ENCODE data around the gene PHF12. TPM values are rescaled to one million over a fixed set of nuclear protein-coding genes. Genes with fewer than 3 reads are reported as not detected.
A peak's percentile ranks its signal among the peaks of the same experiment; 100 is the strongest.

Gene PHF12
- total RNA-seq, 2 experiments from 2014 or later: 45.7 to 52.6 TPM

GRCh38 chr17:28901866-28902818 lies 49.2 kb downstream of the PHF12 start:
- POLR2A ChIA-PET: interaction anchor here (0.6 to 2.6 kb wide), 18 partner anchors 9 to 247 kb away, joined by 3 to 13 read pairs (median 4); partner anchors contain the start of genes NEK8 and PHF12
- H3K27me3 Mint-ChIP-seq: no peaks in the 10 kb centered on the region
- H3K4me3 Mint-ChIP-seq: peak overlapping the region; percentile 88
- peaks cover 41% of the 10 kb centered on the region for H3K36me3 Mint-ChIP-seq (ENCODE audit: low read depth)
- H3K27ac Mint-ChIP-seq: peak overlapping the region; percentile 86
- intact Hi-C loops (cut with micrococcal nuclease): loop anchor here (5.0 kb wide), 3 partner anchors 45 to 175 kb away; partner anchors contain the start of genes NEK8 and TLCD1
- DNase-seq (peak; percentile 70), ATAC-seq (peak; percentile 18)
- H3K9me3 Mint-ChIP-seq: no peaks in the 10 kb centered on the region
- CTCF ChIA-PET: interaction anchor here (0.7 to 9.3 kb wide), 25 partner anchors 9 to 255 kb away, joined by 3 to 61 read pairs (median 5); partner anchors contain the start of genes PHF12 and TLCD1
- peaks cover 36% of the 10 kb centered on the region for H3K4me1 Mint-ChIP-seq (ENCODE audit: low read depth)
- TF ChIP-seq CTCF (IDR thresholded peaks at IDR 0.05): no peak

GRCh38 chr17:28900986-28901726 lies 50.2 kb downstream of the PHF12 start:
- TF ChIP-seq CTCF (IDR thresholded peaks at IDR 0.05): no peak
- ChIA-PET POLR2A (interaction anchor here (0.8 to 2.6 kb wide), 14 partner anchors 8 to 248 kb away, joined by 3 to 13 read pairs (median 4); partner anchors contain the start of genes NEK8 and PHF12), CTCF (interaction anchor here (1.2 to 9.3 kb wide), 11 partner anchors 10 to 174 kb away, joined by 3 to 61 read pairs (median 8); partner anchors contain the start of genes PHF12 and TLCD1)
- H3K4me3 Mint-ChIP-seq: peak overlapping the region; percentile 88
- peaks cover 41% of the 10 kb centered on the region for H3K36me3 Mint-ChIP-seq (ENCODE audit: low read depth)
- no peak for DNase-seq
- no peaks in the 10 kb centered on the region for H3K27me3 Mint-ChIP-seq
- peaks cover 40% of the 10 kb centered on the region for H3K4me1 Mint-ChIP-seq (ENCODE audit: low read depth)
- ATAC-seq: no peak
- intact Hi-C loops (cut with micrococcal nuclease): loop anchor here (5.0 kb wide), 3 partner anchors 46 to 174 kb away; partner anchors contain the start of genes NEK8 and TLCD1
- no peaks in the 10 kb centered on the region for H3K9me3 Mint-ChIP-seq
- peak overlapping the region; percentile 86 for H3K27ac Mint-ChIP-seq

GRCh38 chr17:28899212-28899815 lies 52.0 kb downstream of the PHF12 start:
- DNase-seq (no peak), ATAC-seq (no peak)
- Mint-ChIP-seq H3K27me3 (no peaks in the 10 kb centered on the region), H3K27ac (no peak overlapping the region), H3K4me3 (no peak overlapping the region), H3K36me3 (ENCODE audit: low read depth) (peaks cover 41% of the 10 kb centered on the region), H3K9me3 (no peaks in the 10 kb centered on the region), H3K4me1 (ENCODE audit: low read depth) (peaks cover 47% of the 10 kb centered on the region)
- ChIA-PET CTCF (interaction anchor here (0.9 to 9.3 kb wide), 5 partner anchors 17 to 172 kb away, joined by 3 to 61 read pairs (median 5); partner anchors contain the start of gene TLCD1), POLR2A (interaction anchor here (1.2 to 1.5 kb wide), 7 partner anchors 23 to 247 kb away, joined by 3 to 7 read pairs (median 4); partner anchors contain the start of gene RPL23A)
- no peak for TF ChIP-seq CTCF (IDR thresholded peaks at IDR 0.05)
- intact Hi-C loops (cut with micrococcal nuclease): no loop called here

- peaks cover 41% of the 10 kb centered on the region for H3K36me3 Mint-ChIP-seq (ENCODE audit: low read depth)
- peak overlapping the region; percentile 93 for H3K27ac Mint-ChIP-seq
- DNase-seq: no peak
- CTCF ChIA-PET: interaction anchor here (0.5 to 9.3 kb wide), 13 partner anchors 10 to 172 kb away, joined by 3 to 61 read pairs (median 3); partner anchors contain the start of gene TLCD1
- TF ChIP-seq CTCF (IDR thresholded peaks at IDR 0.05): no peak
- H3K4me1 Mint-ChIP-seq (ENCODE audit: low read depth): peaks cover 53% of the 10 kb centered on the region
- no peak for ATAC-seq
- POLR2A ChIA-PET: interaction anchor here (0.9 to 2.2 kb wide), 12 partner anchors 8 to 246 kb away, joined by 3 to 12 read pairs (median 4); partner anchors contain the start of gene RPL23A
- H3K27me3 Mint-ChIP-seq: no peaks in the 10 kb centered on the region
- intact Hi-C loops (cut with micrococcal nuclease): no loop called here
- no peaks in the 10 kb centered on the region for H3K9me3 Mint-ChIP-seq
- H3K4me3 Mint-ChIP-seq: no peak overlapping the region
Observed at GRCh38 chr17:28898527-28898955, 52.8 kb downstream of the PHF12 start.
